22Rv1 (cell line): ENCODE measurements around the gene ASIC3.

ENCODE experiments used
- ZFX ChIP-seq: fragments of 450-650 bp; IDR thresholded peaks from 2 replicates; pipeline ENCODE4 v1.6.1; 2017; ENCODE audit warnings: antibody characterized with exemption, borderline replicate concordance
- TF ChIP-seq, protein P1 (sequence below): fragments of 450-650 bp; IDR thresholded peaks from 2 replicates; pipeline ENCODE4 v1.5.1; 2017; ENCODE audit warnings: mild to moderate bottlenecking

DNA sequence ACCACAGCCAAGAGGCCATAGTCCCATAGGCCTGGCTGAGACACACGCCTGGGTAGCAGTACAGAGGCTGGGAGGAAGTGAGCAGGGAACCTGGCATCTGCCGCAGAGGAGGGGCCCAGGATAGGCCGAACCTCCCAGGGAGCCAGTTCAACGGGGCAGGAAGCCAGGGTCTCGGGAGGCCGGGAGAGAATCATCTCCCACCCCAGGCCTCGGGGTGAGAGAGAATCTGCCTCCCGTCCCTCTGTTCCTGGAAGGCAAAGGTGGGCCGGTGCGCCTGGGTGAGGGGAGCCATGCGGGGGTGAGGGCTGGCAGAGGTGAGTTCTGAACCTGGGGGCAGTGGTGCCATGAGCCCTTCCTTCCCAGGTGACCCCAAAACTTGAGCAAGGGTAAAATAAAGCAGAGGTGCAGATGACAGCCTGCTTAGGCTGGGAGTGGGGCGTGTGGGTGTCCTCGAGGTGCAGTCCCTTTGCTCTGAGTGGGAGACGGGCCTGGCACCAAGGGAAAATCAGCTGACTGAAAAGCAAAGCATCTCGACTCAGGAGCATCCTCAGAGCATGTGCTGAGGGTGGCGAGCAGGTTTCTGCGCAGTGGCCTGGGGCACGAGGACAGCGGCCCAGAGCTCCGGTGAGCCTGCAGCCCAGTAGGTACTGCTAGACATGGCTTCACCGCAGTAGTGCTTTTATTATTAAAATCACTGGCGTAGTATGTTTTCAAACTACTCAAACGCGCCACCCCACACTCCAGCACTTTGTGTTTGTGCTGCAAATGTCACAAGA, 53.5 kb downstream of the ASIC3 start:
- TF ChIP-seq ZFX, result no peak
- TF ChIP-seq, protein P1, sequence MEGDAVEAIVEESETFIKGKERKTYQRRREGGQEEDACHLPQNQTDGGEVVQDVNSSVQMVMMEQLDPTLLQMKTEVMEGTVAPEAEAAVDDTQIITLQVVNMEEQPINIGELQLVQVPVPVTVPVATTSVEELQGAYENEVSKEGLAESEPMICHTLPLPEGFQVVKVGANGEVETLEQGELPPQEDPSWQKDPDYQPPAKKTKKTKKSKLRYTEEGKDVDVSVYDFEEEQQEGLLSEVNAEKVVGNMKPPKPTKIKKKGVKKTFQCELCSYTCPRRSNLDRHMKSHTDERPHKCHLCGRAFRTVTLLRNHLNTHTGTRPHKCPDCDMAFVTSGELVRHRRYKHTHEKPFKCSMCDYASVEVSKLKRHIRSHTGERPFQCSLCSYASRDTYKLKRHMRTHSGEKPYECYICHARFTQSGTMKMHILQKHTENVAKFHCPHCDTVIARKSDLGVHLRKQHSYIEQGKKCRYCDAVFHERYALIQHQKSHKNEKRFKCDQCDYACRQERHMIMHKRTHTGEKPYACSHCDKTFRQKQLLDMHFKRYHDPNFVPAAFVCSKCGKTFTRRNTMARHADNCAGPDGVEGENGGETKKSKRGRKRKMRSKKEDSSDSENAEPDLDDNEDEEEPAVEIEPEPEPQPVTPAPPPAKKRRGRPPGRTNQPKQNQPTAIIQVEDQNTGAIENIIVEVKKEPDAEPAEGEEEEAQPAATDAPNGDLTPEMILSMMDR, result no peak
